Coronary artery (tissue), 2 donors: ENCODE data around the gene ZNF362.

Experiments
- DNase-seq: peaks from one replicate; pipeline ENCODE4 v3.0.0-alpha.2; 2017; ENCODE audit warnings: low spot score
- H3K27ac ChIP-seq, 2 donors: fragments of 200-600 bp; sonication (generic); one replicate each; pipeline ENCODE4 v1.5.1; 2016 to 2019
- H3K4me3 ChIP-seq: fragments of 200-600 bp; sonication (generic); 2 replicates; pipeline ENCODE4 v1.5.1; 2016; ENCODE audit warnings: mild to moderate bottlenecking, moderate library complexity
- CTCF ChIP-seq: fragments of 200-600 bp; sonication (generic); IDR thresholded peaks from one replicate; pipeline ENCODE4 v1.5.1; 2019; ENCODE audit warnings: antibody characterized with exemption

ZNF362 gene

GRCh38 chr1:33267468-33268205 is 11.3 kb downstream of the ZNF362 start:
- H3K4me3 ChIP-seq: no peak overlapping the region
- H3K27ac ChIP-seq: peak overlapping the region in 1 of 2 donors; percentile 73
- DNase-seq: no peak
- no peak for TF ChIP-seq CTCF

GRCh38 chr1:33268457-33268856 is 12.2 kb downstream of the ZNF362 start:
- H3K4me3 ChIP-seq: no peak overlapping the region
- TF ChIP-seq CTCF: no peak
- no peak for DNase-seq
- H3K27ac ChIP-seq: peak overlapping the region; percentile 17 to 73

GRCh38 chr1:33268927-33269610 is 12.8 kb downstream of the ZNF362 start:
- H3K27ac ChIP-seq: peak overlapping the region; percentile 17 to 73
- TF ChIP-seq CTCF: no peak
- no peak overlapping the region for H3K4me3 ChIP-seq
- no peak for DNase-seq

- H3K4me3 ChIP-seq: no peak overlapping the region
- no peak for TF ChIP-seq CTCF
- no peak for DNase-seq
- H3K27ac ChIP-seq: peak overlapping the region; percentile 17 to 73
Observed at GRCh38 chr1:33269621-33270020, 13.3 kb downstream of the ZNF362 start.

- peak overlapping the region in 1 of 2 donors; percentile 59 for H3K27ac ChIP-seq
- H3K4me3 ChIP-seq: no peak overlapping the region
- DNase-seq: no peak
- TF ChIP-seq CTCF: no peak
Observed at GRCh38 chr1:33270379-33270778, 14.1 kb downstream of the ZNF362 start.

- no peak for DNase-seq
- no peak overlapping the region for H3K4me3 ChIP-seq
- TF ChIP-seq CTCF: no peak
- H3K27ac ChIP-seq: peak overlapping the region in 1 of 2 donors; percentile 59
Observed at GRCh38 chr1:33270808-33271465, 14.6 kb downstream of the ZNF362 start.
